Left ventricle myocardium inferior (tissue), 1 donor: ENCODE results near the gene PRLR. TPM values are rescaled to one million over a fixed set of nuclear protein-coding genes. Genes with fewer than 3 reads are reported as not detected.

ENCODE experiments used
- DNase-seq: peaks from one replicate; pipeline ENCODE4 v3.0.0-alpha.2; 2020
- H3K27ac ChIP-seq: fragments of 200-600 bp; replicated peaks from 2 replicates; pipeline ENCODE4 v1.8.0; 2021
- H3K27me3 ChIP-seq: fragments of 200-600 bp; 2 replicates; pipeline ENCODE4 v1.8.0; 2021; ENCODE audit warnings: low read depth
- H3K36me3 ChIP-seq: fragments of 200-600 bp; 2 replicates; pipeline ENCODE4 v1.8.0; 2021
- H3K4me1 ChIP-seq: fragments of 200-600 bp; 2 replicates; pipeline ENCODE4 v1.8.0; 2021
- H3K4me3 ChIP-seq: fragments of 200-600 bp; 2 replicates; pipeline ENCODE4 v1.8.0; 2021; ENCODE audit warnings: mild to moderate bottlenecking, moderate library complexity
- H3K9me3 ChIP-seq: fragments of 200-600 bp; replicated peaks from 2 replicates; pipeline ENCODE4 v1.8.0; 2021
- intact Hi-C: fragments of 100-400 bp; cut with micrococcal nuclease; formaldehyde crosslinking; loops from one replicate; pipeline ENCODE4 v1.11.0; 2022
- total RNA-seq: library from RNA; stranded (reverse); fragmentation: NEBNext Ultra II Directional; extraction: Animal tissue kit (Norgen Biotek cat#: 25700); gene quantifications from one replicate; pipeline ENCODE4 v1.2.1, GENCODE V29; 2021
- TF ChIP-seq, protein P1 (sequence below): fragments of 200-600 bp; IDR thresholded peaks from 2 replicates; pipeline ENCODE4 v1.8.0; 2021; ENCODE audit warnings: antibody characterized with exemption, mild to moderate bottlenecking, borderline replicate concordance
- donor health status: DM: no; HTN: yes; CAD: no; lungs with severe emphysema.

The PRLR gene
- total RNA-seq, 1 donor from 2014 or later = 0.66 TPM

- H3K4me3 ChIP-seq = no peak overlapping the region
- TF ChIP-seq, protein P1, sequence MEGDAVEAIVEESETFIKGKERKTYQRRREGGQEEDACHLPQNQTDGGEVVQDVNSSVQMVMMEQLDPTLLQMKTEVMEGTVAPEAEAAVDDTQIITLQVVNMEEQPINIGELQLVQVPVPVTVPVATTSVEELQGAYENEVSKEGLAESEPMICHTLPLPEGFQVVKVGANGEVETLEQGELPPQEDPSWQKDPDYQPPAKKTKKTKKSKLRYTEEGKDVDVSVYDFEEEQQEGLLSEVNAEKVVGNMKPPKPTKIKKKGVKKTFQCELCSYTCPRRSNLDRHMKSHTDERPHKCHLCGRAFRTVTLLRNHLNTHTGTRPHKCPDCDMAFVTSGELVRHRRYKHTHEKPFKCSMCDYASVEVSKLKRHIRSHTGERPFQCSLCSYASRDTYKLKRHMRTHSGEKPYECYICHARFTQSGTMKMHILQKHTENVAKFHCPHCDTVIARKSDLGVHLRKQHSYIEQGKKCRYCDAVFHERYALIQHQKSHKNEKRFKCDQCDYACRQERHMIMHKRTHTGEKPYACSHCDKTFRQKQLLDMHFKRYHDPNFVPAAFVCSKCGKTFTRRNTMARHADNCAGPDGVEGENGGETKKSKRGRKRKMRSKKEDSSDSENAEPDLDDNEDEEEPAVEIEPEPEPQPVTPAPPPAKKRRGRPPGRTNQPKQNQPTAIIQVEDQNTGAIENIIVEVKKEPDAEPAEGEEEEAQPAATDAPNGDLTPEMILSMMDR = no peak
- intact Hi-C loops = no loop called here
Observed at GRCh38 chr5:35212122-35212982, 17.9 kb downstream of the PRLR start.

DNA sequence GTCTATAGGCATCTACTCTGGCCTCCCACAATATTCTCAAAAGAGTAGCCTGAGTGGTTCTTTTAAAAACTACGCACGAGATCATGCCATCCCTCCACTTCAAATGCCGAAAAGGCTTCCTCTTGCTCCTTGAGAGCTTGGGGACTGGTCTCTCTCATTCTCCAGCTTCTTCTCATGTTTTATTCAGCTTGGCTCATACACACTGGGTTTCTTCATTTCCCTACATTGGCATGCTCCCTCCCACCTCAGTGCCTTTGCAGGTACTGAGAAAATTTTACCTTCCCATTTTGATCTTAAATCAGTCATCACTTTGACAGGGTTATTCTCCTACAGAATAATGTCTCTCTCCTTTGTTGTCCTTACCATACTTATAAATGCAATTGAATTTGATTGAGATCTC lies 20.4 kb downstream of the PRLR start:
- no peak overlapping the region for H3K4me3 ChIP-seq
- no peak for DNase-seq
- H3K9me3 ChIP-seq = no peaks in the 10 kb centered on the region
- TF ChIP-seq, protein P1 = no peak
- no peaks in the 10 kb centered on the region for H3K4me1 ChIP-seq
- intact Hi-C loops = no loop called here
- H3K27me3 ChIP-seq = peaks cover 28% of the 10 kb centered on the region
- no peak overlapping the region for H3K27ac ChIP-seq
- no peaks in the 10 kb centered on the region for H3K36me3 ChIP-seq

More at GRCh38 chr5:35212122-35212982, 17.9 kb downstream of the PRLR start:
- Histone ChIP-seq H3K4me1 (no peaks in the 10 kb centered on the region), H3K9me3 (no peaks in the 10 kb centered on the region), H3K36me3 (no peaks in the 10 kb centered on the region), H3K27ac (no peak overlapping the region), H3K27me3 (peaks cover 14% of the 10 kb centered on the region)
- no peak for DNase-seq

- no peak overlapping the region for H3K4me3 ChIP-seq
- intact Hi-C loops = no loop called here
- TF ChIP-seq, protein P1 = no peak
Observed at GRCh38 chr5:35205606-35206005, 24.7 kb downstream of the PRLR start.

DNA sequence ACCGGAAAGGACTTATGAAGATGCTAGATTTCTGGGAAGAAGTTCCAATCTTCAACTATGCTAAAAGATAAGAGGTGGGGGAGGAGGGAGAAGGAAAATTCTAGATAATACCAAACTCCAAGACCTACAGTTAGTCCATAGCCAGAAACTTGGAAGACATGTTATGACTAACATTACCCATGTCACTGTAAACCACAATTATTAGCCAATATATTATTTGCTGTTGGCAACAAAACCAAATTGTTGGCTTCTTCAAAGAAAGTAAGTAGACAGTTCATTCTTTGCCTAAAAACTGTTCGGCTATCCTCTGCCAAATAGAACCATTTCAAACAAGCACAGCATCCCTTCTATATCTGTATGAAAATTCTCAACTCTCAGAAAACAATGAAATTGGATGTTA lies 25.1 kb downstream of the PRLR start:
- intact Hi-C loops = no loop called here
- TF ChIP-seq, protein P1 = no peak

More at GRCh38 chr5:35205606-35206005, 24.7 kb downstream of the PRLR start:
- Histone ChIP-seq H3K36me3 (no peaks in the 10 kb centered on the region), H3K27ac (no peak overlapping the region), H3K9me3 (no peaks in the 10 kb centered on the region), H3K27me3 (peaks cover 39% of the 10 kb centered on the region), H3K4me1 (no peaks in the 10 kb centered on the region)
- no peak for DNase-seq

GRCh38 chr5:35203403-35203802 lies 26.9 kb downstream of the PRLR start:
- no peak for DNase-seq
- intact Hi-C loops = no loop called here
- no peak overlapping the region for H3K27ac ChIP-seq
- H3K4me1 ChIP-seq = peaks cover 8% of the 10 kb centered on the region
- H3K4me3 ChIP-seq = no peak overlapping the region
- H3K9me3 ChIP-seq = no peaks in the 10 kb centered on the region
- H3K36me3 ChIP-seq = no peaks in the 10 kb centered on the region
- H3K27me3 ChIP-seq = peaks cover 41% of the 10 kb centered on the region
- TF ChIP-seq, protein P1 = no peak

More for the DNA sequence above, 25.1 kb downstream of the PRLR start:
- peaks cover 35% of the 10 kb centered on the region for H3K27me3 ChIP-seq
- no peak for DNase-seq
- no peaks in the 10 kb centered on the region for H3K36me3 ChIP-seq
- H3K27ac ChIP-seq = no peak overlapping the region
- H3K4me3 ChIP-seq = no peak overlapping the region
- no peaks in the 10 kb centered on the region for H3K9me3 ChIP-seq
- no peaks in the 10 kb centered on the region for H3K4me1 ChIP-seq
